Heart left ventricle (tissue), 13 donors: ENCODE data around the gene GRIK1.

Experiments
- POLR2A ChIP-seq, 2 donors: fragments of 450-650 bp; IDR thresholded peaks; one replicate each; pipeline ENCODE4 v1.6.1; 2017; ENCODE audit warnings: antibody characterized with exemption in 2 of 2, mild to moderate bottlenecking in 2 of 2, moderate library complexity in 2 of 2
- TF ChIP-seq, protein P1 (sequence below), 12 donors: fragments of 200-600 bp; sonication (generic) in 4 of 12; IDR thresholded peaks; one replicate each; pipeline versions ENCODE4 v1.5.0 to v1.8.0; 2018 to 2022; ENCODE audit warnings: antibody characterized with exemption in 12 of 12, mild to moderate bottlenecking in 5 of 12
- donor health status: ischemic (EF 13 %, LVEDD 7.1; RV severe dilation, severe dysfunction).
- donor health status: DM: no; HTN: yes; CAD: no.
- donor health status: DM: no; HTN: no; CAD: no.
- donor health status: ischemic (EF 25% LVEDD 6.9; RV normal size, moderate dysfunction).
- donor health status: ischemic (EF 25% LVEDD 5.7; RV mildly dilated, moderate dysfunction).
- donor health status: ischemic (EF 35%, LVEDD 5.7; RV mildly dilated, moderate dysfunction).
- donor health status: nonischemic (EF 11% LVEDD 7.7; RV severe dilation, severe dysfunction).
- donor health status: DM: yes; HTN: yes; CAD: no.
- donor health status: PGD.
- donor health status: ischemic (EF 29% LVEDD 5.4; RV normal size, mild dysfunction).
- donor health status: nonischemic (EF 23%, LVEDD 6.1; RV moderate dilation, normal function).

- TF ChIP-seq, protein P1, sequence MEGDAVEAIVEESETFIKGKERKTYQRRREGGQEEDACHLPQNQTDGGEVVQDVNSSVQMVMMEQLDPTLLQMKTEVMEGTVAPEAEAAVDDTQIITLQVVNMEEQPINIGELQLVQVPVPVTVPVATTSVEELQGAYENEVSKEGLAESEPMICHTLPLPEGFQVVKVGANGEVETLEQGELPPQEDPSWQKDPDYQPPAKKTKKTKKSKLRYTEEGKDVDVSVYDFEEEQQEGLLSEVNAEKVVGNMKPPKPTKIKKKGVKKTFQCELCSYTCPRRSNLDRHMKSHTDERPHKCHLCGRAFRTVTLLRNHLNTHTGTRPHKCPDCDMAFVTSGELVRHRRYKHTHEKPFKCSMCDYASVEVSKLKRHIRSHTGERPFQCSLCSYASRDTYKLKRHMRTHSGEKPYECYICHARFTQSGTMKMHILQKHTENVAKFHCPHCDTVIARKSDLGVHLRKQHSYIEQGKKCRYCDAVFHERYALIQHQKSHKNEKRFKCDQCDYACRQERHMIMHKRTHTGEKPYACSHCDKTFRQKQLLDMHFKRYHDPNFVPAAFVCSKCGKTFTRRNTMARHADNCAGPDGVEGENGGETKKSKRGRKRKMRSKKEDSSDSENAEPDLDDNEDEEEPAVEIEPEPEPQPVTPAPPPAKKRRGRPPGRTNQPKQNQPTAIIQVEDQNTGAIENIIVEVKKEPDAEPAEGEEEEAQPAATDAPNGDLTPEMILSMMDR (IDR thresholded peaks at IDR 0.05) = no peak
- no peak for TF ChIP-seq POLR2A (IDR thresholded peaks at IDR 0.05)
These were observed 356.9 kb downstream of the GRIK1 start for GRCh38 chr21:29582855-29583254.
